DMS114 treated with DMSO at 0.1 percent for 48 hours (cell line): Measurements from ENCODE around the gene NFIX.
"Not testable (repeated sequence)": the region's sequence is repeated elsewhere in the genome, so short reads cannot be mapped to it uniquely, and the experiment has no call there.

Experiments
- DNase-seq: peaks from one replicate; lab custom pipeline; 2025; ENCODE audit not compliant: unreplicated experiment; lab: John Stamatoyannopoulos, UW

NFIX gene

GRCh38 chr19:12957389-12957952 is 37.8 kb upstream of the NFIX start:
- not testable (repeated sequence) for DNase-seq

- no peak for DNase-seq
These were observed 35.8 kb upstream of the NFIX start for GRCh38 chr19:12959481-12959880.

- peak; percentile 30 for DNase-seq
These were observed 30.1 kb upstream of the NFIX start for GRCh38 chr19:12965017-12965811.

DNA sequence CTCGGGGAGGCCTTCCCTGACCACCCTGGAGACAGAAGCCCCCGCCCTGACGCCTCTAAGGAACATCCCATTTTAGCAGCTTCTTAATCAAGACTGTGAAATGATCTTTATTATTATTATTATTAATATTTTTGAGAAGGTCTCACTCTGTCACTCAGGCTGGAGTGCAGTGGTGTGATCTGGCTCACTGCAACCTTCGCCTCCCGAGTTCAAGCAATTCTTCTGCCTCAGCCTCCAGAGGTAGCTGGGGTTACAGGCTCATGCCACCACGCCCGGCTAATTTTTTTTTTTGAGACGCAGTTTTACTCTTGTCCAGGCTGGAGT is 29.5 kb upstream of the NFIX start:
- no peak for DNase-seq

DNA sequence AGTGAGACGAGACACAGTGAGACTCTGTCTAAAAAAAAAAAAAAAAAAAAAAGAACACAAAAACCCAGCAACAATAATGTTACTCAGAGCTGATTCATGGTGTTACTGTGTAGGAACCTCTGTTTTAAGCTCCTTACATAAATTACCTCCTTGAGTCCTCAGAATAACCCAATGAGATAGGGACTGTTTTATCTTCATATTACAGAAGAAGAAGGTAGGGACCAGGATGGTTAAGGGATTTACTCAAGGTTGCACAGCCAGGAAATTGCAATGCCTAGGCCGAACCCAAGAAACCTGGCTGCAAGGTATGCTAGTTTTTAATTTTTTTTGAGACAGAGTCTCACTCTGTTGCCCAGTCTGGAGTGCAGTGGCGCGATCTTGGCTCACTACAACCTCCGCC is 27.4 kb upstream of the NFIX start:
- no peak for DNase-seq

DNA sequence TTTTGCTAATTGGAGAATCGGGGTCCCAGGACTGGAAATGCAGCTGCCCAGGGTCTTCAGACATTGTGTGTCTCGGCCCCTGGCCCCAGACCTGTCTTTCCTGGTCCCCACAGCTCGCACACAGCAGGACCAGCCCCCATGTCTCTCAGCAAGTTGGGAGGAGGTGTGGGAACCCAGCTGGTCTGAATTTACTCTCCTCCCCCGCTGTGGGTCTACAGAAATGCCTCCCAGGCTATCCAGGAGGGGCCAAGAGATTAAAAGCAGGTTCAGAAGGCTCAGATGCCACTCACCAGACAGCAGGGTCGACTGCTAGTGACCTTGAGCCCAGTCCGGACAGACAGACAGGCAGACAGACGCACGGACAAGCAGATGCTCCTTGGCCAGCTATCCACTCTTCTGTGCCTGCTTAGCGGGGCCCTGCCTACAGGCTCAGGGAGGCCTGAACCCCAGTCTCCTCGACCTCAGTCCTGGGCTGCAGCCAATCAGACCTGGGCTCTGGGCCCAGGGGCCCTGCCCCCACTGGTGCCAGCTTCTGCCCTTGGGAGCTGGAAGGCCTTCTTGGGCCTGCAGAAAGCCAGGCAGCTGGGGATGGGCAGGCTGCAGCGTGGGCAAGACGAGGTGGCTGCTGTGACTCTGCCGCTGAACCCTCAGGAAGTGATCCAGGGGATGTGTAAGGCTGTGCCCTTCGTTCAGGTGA is 25.8 kb upstream of the NFIX start, which contains the start of gene DAND5:
TSS of gene DAND5 (plus strand) at position 285 of the 697 bp plus-strand sequence. CDS start at position 370, 85 bp downstream.
- no peak for DNase-seq

DNA sequence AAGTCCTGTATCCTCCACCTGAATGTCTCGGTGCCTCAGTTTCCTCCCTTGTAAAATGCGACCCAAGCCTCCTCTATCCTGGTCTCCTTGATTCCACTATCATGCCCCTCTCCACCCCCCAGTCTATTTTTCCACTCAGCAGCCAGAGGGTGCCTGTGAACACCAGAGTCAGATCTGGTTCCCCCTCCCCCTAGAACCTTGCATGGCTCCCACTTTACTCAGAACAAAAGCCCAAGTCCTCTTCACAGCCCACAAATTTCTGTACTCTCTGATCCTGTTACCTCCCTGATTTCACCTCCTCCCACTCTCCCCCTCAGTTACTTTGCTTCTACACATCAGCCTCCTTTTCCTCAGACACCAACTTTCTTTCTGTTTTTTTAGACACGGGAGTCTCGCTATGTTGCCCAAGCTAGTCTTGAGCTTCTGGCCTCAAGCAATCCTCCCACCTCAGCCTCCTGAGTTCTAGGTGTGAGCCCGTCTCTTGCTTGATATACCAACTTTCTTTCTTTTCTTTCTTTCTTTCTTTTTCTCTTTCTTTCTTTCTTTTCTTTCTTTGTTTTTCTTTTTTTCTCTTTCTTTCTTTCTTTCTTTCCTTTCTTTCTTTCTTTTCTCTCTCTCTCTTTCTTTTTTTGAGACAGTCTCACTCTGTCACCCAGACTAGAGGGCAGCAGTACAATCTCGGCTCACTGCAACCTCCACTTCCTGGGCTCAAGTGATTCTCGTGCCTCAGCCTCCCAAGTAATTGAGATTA is 25.0 kb upstream of the NFIX start:
- no peak for DNase-seq

DNA sequence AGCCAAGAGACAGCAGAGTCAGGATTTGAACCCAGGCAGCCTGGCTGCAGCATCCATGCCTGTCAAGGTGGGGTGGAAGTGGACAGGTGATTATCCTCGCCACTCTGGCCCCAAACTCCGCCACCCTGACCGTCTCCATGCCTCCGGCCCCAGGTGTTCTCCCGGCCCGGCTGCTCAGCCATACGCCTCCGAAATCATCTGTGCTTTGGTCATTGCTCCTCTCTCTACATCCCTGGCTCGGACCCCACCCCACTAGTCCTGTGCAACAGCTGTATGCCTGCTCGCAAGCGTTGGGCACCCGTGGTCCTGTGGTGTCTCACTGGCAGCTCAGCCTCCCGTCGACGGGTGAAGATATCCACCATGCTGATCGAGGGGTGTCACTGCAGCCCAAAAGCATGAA is 22.0 kb upstream of the NFIX start:
- DNase-seq: no peak

DNA sequence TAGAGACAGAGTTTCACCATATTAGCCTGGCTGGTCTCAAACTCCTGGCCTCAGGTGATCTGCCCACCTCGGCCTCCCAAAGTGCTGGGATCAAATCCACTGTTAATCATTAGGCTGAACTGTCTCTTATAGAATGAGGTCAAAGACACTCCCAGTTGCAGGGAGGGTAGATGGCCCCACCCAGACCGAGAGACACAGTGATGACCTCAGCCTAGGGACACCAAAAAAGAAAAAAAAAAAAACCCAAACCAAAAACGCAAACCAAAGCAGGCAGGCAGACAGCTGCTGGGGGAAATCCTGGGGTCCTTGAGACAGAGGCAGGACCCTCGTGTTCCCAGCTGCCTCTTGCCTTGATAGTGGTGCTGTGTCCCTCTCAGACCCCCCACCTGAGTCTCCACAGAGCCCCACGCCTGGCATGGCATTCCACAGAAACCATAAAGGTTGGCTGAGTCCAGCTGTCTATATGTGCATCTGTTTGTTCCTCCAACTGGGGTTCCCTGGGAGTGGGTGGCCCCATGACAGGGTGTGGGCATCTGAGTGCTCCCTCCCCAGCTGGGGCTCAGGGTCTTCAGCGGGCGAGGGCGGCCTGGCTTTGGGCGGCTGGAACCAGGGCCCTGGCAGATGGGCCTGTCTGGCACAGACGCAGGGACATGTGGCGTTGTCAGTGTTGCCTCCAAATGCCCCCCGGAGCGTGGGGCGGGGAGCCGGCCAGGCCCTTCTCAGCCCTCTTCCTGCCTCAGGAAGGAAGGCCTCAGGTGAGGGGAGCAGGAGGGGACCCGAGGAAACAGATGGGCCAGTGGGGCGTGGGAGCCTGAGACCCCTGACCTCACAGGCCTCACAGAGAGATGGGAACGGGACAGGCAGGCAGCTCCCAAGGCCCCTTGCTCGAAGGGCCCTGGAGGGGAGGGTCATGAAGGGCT is 20.7 kb upstream of the NFIX start:
- no peak for DNase-seq

- no peak for DNase-seq
These were observed 20.0 kb upstream of the NFIX start for GRCh38 chr19:12975221-12975741.

DNA sequence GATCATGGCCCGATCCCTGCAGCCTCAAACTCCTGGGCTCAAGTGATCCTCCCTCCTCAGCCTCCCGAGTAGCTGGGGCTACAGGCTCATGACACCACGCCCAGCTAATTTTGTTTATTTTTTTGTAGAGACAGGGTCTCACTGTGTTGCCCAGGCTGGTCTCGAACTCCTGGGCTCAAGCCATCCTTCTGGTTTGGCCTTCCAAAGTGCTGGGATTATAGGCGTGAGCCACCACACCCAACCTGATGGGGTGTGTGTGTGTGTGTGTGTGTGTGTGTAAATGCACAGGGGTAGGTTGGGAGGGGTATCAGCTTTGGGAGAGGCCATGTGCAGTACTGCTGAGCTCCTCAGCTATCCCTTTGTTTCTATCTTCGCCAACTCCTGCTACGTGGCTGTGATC is 19.2 kb upstream of the NFIX start:
- DNase-seq: not testable (repeated sequence)

GRCh38 chr19:12979974-12980373 is 15.3 kb upstream of the NFIX start:
- no peak for DNase-seq

- DNase-seq: no peak
These were observed 12.6 kb upstream of the NFIX start for GRCh38 chr19:12982648-12983047.

DNA sequence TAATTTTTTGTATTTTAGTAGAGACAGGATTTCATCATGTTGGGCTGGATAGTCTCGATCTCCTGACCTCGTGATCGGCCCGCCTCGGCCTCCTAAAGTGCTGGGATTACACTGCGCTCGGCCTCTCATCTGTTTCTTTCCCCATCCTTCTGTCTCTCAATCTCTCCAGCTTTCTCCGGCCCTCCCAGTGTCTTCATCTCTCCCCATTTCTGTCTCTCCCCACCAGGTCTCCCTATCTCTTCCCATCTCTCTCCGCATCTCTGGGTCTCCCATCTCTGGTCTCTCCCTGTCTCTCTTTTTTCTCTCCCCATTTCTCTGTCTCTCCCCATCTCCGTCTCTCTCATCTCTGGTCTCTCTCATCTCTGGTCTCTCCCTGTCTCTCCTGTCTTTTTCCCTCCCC is 12.2 kb upstream of the NFIX start:
- no peak for DNase-seq

- peak; percentile 49 for DNase-seq
These were observed 11.6 kb upstream of the NFIX start for GRCh38 chr19:12983542-12984142.

DNA sequence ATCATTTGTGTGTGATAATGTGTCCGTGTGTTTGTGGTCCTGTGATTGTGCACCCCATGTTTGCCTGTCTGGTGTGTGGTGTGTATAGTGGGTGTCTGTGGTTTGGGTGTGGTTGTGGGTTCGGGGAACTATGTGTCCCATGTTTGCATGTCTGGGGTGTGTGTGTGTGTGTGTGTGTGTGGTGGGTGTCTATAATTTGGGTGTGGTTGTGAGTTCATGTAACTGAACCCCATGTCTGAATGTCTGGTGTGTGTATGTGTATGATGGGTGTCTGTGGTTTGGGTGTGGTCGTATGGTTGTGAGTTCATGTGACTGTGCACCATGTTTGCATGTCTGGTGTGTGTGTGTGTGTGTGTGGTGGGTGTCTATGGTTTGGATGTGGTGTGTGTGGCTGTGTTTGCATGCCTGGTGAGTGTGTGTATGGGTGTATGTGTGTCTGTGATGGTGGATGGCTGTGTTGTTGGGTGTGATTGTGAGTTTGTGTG is 11.1 kb upstream of the NFIX start:
- no peak for DNase-seq

DNA sequence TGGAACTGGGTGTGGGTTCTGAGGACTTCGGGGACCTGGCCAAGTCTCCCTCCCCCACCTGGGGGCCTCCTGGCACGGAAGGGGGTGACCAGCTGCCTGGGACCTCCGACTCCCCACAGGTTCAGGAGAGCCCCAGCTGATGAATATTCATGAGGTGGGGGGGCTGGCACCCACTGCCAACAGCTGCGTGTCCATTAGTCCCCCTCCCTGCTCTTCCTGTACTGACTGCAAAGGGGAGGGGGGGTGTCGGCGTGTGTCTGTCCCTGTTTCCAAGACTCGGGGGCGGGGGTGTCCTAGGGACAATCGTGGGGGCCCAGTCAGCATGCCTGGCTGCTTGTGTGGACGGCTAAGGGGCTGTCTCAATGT is 10.6 kb upstream of the NFIX start:
- no peak for DNase-seq

- no peak for DNase-seq
These were observed 10.1 kb upstream of the NFIX start for GRCh38 chr19:12985049-12985776.

DNA sequence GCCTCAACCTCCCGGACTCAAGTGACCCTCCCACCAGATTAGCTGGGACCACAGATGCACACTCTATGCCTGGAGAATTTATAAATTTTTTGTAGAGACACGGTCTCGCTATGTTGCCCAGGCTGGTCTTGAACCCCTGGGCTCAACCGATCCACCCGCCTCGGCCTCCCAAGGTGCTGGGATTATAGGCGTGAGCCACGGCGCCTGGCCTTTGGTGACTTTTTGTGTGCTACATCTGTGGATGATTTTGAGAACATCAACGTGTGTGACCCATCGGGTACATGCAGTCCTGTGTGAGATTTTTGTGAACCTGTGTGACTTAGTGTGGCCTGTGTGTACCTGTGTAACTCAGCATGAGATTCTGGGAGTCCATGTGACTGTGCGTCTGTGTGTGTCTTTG is 8.5 kb upstream of the NFIX start:
- no peak for DNase-seq
